K562 (cell line): ENCODE measurements around the gene RPTOR. TPM values are rescaled to one million over a fixed set of nuclear protein-coding genes. Genes with fewer than 3 reads are reported as not detected.
A peak's percentile ranks its signal among the peaks of the same experiment; 100 is the strongest.

Experiments used
- ARID3A ChIP-seq: IDR thresholded peaks from 2 replicates; pipeline ENCODE4 v1.6.1; 2012; ENCODE audit warnings: low read depth, low read length, improper control_type of control experiment, borderline replicate concordance
- CBX3 ChIP-seq, 2 experiments: IDR thresholded peaks; 1 replicate in 1 of 2; 2 replicates in 1 of 2; pipeline ENCODE4 v1.6.1; 2012; ENCODE audit warnings: inconsistent platforms in 2 of 2, low read length in 2 of 2, borderline replicate concordance in 1 of 2, control low read depth in 1 of 2
- CREB1 ChIP-seq, 2 experiments: sonication (generic) in 1 of 2; formaldehyde crosslinking in 1 of 2; IDR thresholded peaks; 2 replicates each; pipeline versions ENCODE4 v1.6.1 to v1.8.0; 2012 to 2022; ENCODE audit warnings: inconsistent platforms in 1 of 2, mild to moderate bottlenecking in 1 of 2, missing genetic modification reagents in 1 of 2, moderate library complexity in 1 of 2
- CREB3L1 ChIP-seq: fragments of 450-650 bp; IDR thresholded peaks from 2 replicates; pipeline ENCODE4 v1.6.1; 2014; ENCODE audit warnings: low read depth, mild to moderate bottlenecking, moderate library complexity, borderline replicate concordance
- DNMT1 ChIP-seq: fragments of 450-650 bp; IDR thresholded peaks from 2 replicates; pipeline ENCODE4 v1.6.1; 2016; ENCODE audit warnings: antibody characterized with exemption, mild to moderate bottlenecking
- ELF4 ChIP-seq: fragments of 450-650 bp; formaldehyde crosslinking; IDR thresholded peaks from 2 replicates; pipeline ENCODE4 v1.4.0; 2022; ENCODE audit warnings: missing genetic modification characterization
- MAFF ChIP-seq: IDR thresholded peaks from 2 replicates; pipeline ENCODE4 v1.6.1; 2012; ENCODE audit warnings: low read length, improper control_type of control experiment
- MIER1 ChIP-seq: fragments of 450-650 bp; IDR thresholded peaks from 2 replicates; pipeline ENCODE4 v1.6.1; 2016; ENCODE audit warnings: antibody characterized with exemption, mild to moderate bottlenecking, low read depth
- MYNN ChIP-seq, 2 experiments: sonication (generic); formaldehyde crosslinking in 1 of 2; IDR thresholded peaks; 2 replicates each; pipeline versions ENCODE4 v1.5.0 to v1.6.1; 2016 to 2020; ENCODE audit warnings: antibody characterized with exemption in 1 of 2, missing genetic modification reagents in 1 of 2
- NUFIP1 ChIP-seq: fragments of 450-650 bp; IDR thresholded peaks from 2 replicates; pipeline ENCODE4 v1.6.1; 2018; ENCODE audit not compliant: partially characterized antibody
- PRDM10 ChIP-seq: fragments of 450-650 bp; IDR thresholded peaks from 2 replicates; pipeline ENCODE4 v1.6.1; 2018; ENCODE audit not compliant: partially characterized antibody
- RCOR1 ChIP-seq, 2 experiments: IDR thresholded peaks; 2 replicates each; pipeline ENCODE4 v1.6.1; 2012; ENCODE audit warnings: low read depth in 2 of 2, low read length in 2 of 2, borderline replicate concordance in 1 of 2, improper control_type of control experiment in 1 of 2
- RUNX1 ChIP-seq: sonication (generic); IDR thresholded peaks from 2 replicates; pipeline ENCODE4 v1.6.1; 2016; ENCODE audit warnings: antibody characterized with exemption, low read depth
- SIRT6 ChIP-seq: IDR thresholded peaks from one replicate; pipeline ENCODE4 v1.6.1; 2012; ENCODE audit warnings: low read depth, mild to moderate bottlenecking, control low read depth, inconsistent platforms, low read length, moderate library complexity
- SMARCA4 ChIP-seq: fragments of 450-650 bp; IDR thresholded peaks from 2 replicates; pipeline ENCODE4 v1.6.1; 2016
- THAP7 ChIP-seq: fragments of 250-450 bp; sonication (Bioruptor Pico); IDR thresholded peaks from 2 replicates; pipeline ENCODE4 v1.5.0; 2021
- ZEB2 ChIP-seq: fragments of 450-650 bp; IDR thresholded peaks from 2 replicates; pipeline ENCODE4 v1.6.1; 2016
- ZNF395 ChIP-seq: fragments of 200-800 bp; sonication (Bioruptor generic); IDR thresholded peaks from 2 replicates; pipeline ENCODE4 v1.6.1; 2017; ENCODE audit warnings: missing genetic modification characterization, missing compliant biosample characterization
- ZNF79 ChIP-seq: fragments of 250-450 bp; sonication (Bioruptor Pico); IDR thresholded peaks from 2 replicates; pipeline ENCODE4 v1.4.0; 2020; ENCODE audit warnings: low read depth, mild to moderate bottlenecking, moderate library complexity
- polyA plus RNA-seq, 8 experiments: library from polyadenylated mRNA; depleted of rRNA in 4 of 8; stranded (reverse) in 5 of 8; unstranded in 3 of 8; fragments of >200 nt; fragmentation: Nextera tagmentation in 2 of 8; fragmentation: Illumina TruSeq in 1 of 8; extraction: Ambion mirVana in 2 of 8; extraction: Trizol in 1 of 8; gene quantifications; 2 replicates each; pipeline versions ENCODE4 v1.2.1 to v1.2.3, GENCODE V29; 2011 to 2014; ENCODE audit warnings: inconsistent platforms in 1 of 8, missing spikeins in 1 of 8
- total RNA-seq, 7 experiments: library from RNA; depleted of rRNA in 6 of 7; stranded (reverse); fragments of >200 nt in 6 of 7; fragmentation: Illumina TruSeq in 2 of 7; extraction: Trizol in 2 of 7; gene quantifications; 2 replicates each; pipeline versions ENCODE4 v1.2.1 to v1.2.3, GENCODE V29; 2011 to 2021; ENCODE audit warnings: low replicate concordance in 1 of 7

RPTOR gene
- total and polyA plus RNA-seq, 9 of the 15 experiments (the other 6 are each of a cell fraction or from before 2014, with no cell fraction given) = 0.24 to 54.1 (median 10.2) TPM

- peak; percentile 43; the same call in 1 of the 2 replicates for TF ChIP-seq CREB3L1
- TF ChIP-seq ZNF395 (CRISPR knock-in tag) = peak; percentile 30; the same call in 1 of the 2 replicates
- no peak for TF ChIP-seq MYNN (IDR thresholded peaks at IDR 0.05)
- TF ChIP-seq MYNN (CRISPR knock-in tag; IDR thresholded peaks at IDR 0.05) = no peak
- peak; percentile 89 to 99 for TF ChIP-seq RCOR1 (IDR thresholded peaks at IDR 0.05; ENCODE audit: borderline replicate concordance in 1 of 2, low read depth in 2 of 2, low read length in 2 of 2)
- TF ChIP-seq MIER1 = no peak
- TF ChIP-seq ZNF79 = 0 out of 2 replicates have a peak, but pooled peaks have one; percentile 9
- no peak for TF ChIP-seq SIRT6
- TF ChIP-seq MAFF = peak; percentile 45
- peak; percentile 90 for TF ChIP-seq SMARCA4
- TF ChIP-seq NUFIP1 = no peak
- peak; percentile 93 for TF ChIP-seq PRDM10
- TF ChIP-seq CREB1 (IDR thresholded peaks at IDR 0.05) = peak; percentile 65
- no peak for TF ChIP-seq CREB1 (CRISPR knock-in tag; IDR thresholded peaks at IDR 0.05)
- peak in 1 of 2 experiments; percentile 86; a peak in 1 of 3 replicates for TF ChIP-seq CBX3 (IDR thresholded peaks at IDR 0.05; ENCODE audit: borderline replicate concordance in 1 of 2, low read length in 2 of 2)
- no peak for TF ChIP-seq THAP7 (CRISPR knock-in tag)
- peak; percentile 83; the same call in 1 of the 2 replicates for TF ChIP-seq ARID3A
- no peak for TF ChIP-seq DNMT1
- TF ChIP-seq RUNX1 = peak; percentile 63; the same call in 1 of the 2 replicates
- no peak for TF ChIP-seq ELF4 (CRISPR knock-in tag)
- TF ChIP-seq ZEB2 = peak; percentile 89; the same call in 1 of the 2 replicates
Observed at GRCh38 chr17:80689129-80689619, 144.5 kb downstream of the RPTOR start (continued).
